SK-N-SH (cell line): Measurements from ENCODE around the gene OR2S2. TPM values are rescaled to one million over a fixed set of nuclear protein-coding genes. Genes with fewer than 3 reads are reported as not detected.

Source experiments
- CTCF ChIA-PET: fragments of 300-600, 350-600 bp; formaldehyde crosslinking; extraction: SDS; loops from one replicate; lab custom pipeline; 2021; lab: Yijun Ruan, JAX
- POLR2A ChIA-PET: fragments of 350-600 bp; sonication (Branson Sonifier 250); formaldehyde crosslinking; extraction: SDS; loops from one replicate; lab custom pipeline; 2020; ENCODE audit warnings: antibody characterized with exemption, inconsistent platforms; lab: Yijun Ruan, JAX
- DNase-seq: peaks from one replicate; pipeline ENCODE4 v3.0.0; 2012
- H2AFZ ChIP-seq: fragments of 200-600 bp; sonication (generic); 2 replicates; pipeline ENCODE4 v1.8.1; 2016; ENCODE audit warnings: antibody characterized with exemption, mild to moderate bottlenecking, low read depth
- H3F3A ChIP-seq: fragments of 200-600 bp; sonication (generic); replicated peaks from 2 replicates; pipeline ENCODE3; 2016; ENCODE audit warnings: antibody characterized with exemption, mild to moderate bottlenecking; ENCODE audit not compliant: insufficient read depth
- H3K27ac ChIP-seq, 2 experiments: fragments of 200-500 bp in 1 of 2; fragments of 200-600 bp in 1 of 2; sonication (Bioruptor generic) in 1 of 2; sonication (generic), shearing (Covaris generic) in 1 of 2; 2 replicates each; pipeline versions ENCODE4 v1.5.1 to v1.6.1; 2014 to 2016; ENCODE audit warnings: low read depth in 2 of 2, inconsistent platforms in 1 of 2, low read length in 1 of 2, mild to moderate bottlenecking in 1 of 2, mixed read lengths in 1 of 2
- H3K27me3 ChIP-seq: fragments of 200-600 bp; sonication (generic), shearing (Covaris generic); 2 replicates; pipeline ENCODE4 v1.6.1; 2016; ENCODE audit warnings: mixed run types; ENCODE audit not compliant: insufficient read depth
- H3K36me3 ChIP-seq, 2 experiments: fragments of 200-500 bp in 1 of 2; fragments of 200-600 bp in 1 of 2; sonication (Bioruptor generic) in 1 of 2; sonication (generic) in 1 of 2; replicated peaks in 1 of 2; 2 replicates each; pipeline versions ENCODE3 to v1.5.1; 2014 to 2016; ENCODE audit warnings: low read length in 1 of 2, mild to moderate bottlenecking in 1 of 2; ENCODE audit not compliant: insufficient read depth in 2 of 2, control insufficient read depth in 1 of 2
- H3K4me1 ChIP-seq, 2 experiments: fragments of 200-500 bp in 1 of 2; fragments of 200-600 bp in 1 of 2; sonication (Bioruptor generic) in 1 of 2; sonication (generic), shearing (Covaris generic) in 1 of 2; 2 replicates each; pipeline versions ENCODE4 v1.5.1 to v1.6.1; 2014 to 2016; ENCODE audit warnings: low read depth in 1 of 2, low read length in 1 of 2, mixed run types in 1 of 2; ENCODE audit not compliant: insufficient read depth in 2 of 2, control insufficient read depth in 1 of 2
- H3K4me2 ChIP-seq: fragments of 200-600 bp; sonication (generic), shearing (Covaris generic); 2 replicates; pipeline ENCODE4 v1.6.1; 2017; ENCODE audit warnings: mixed run types
- H3K4me3 ChIP-seq, 2 experiments: fragments of 200-500 bp in 1 of 2; fragments of 200-600 bp in 1 of 2; sonication (Bioruptor generic) in 1 of 2; sonication (generic), shearing (Covaris generic) in 1 of 2; 2 replicates each; pipeline versions ENCODE4 v1.5.1 to v1.8.1; 2014 to 2016; ENCODE audit warnings: low read depth in 2 of 2, inconsistent platforms in 1 of 2, low read length in 1 of 2, mild to moderate bottlenecking in 1 of 2, mixed read lengths in 1 of 2, moderate library complexity in 1 of 2
- H3K79me2 ChIP-seq: fragments of 200-600 bp; sonication (generic); 2 replicates; pipeline ENCODE4 v1.8.1; 2017; ENCODE audit warnings: mild to moderate bottlenecking; ENCODE audit not compliant: insufficient read depth
- H3K9ac ChIP-seq: fragments of 200-600 bp; sonication (generic); 2 replicates; pipeline ENCODE4 v1.6.1; 2017; ENCODE audit warnings: mixed run types
- H3K9me2 ChIP-seq: fragments of 200-600 bp; sonication (generic); 2 replicates; pipeline ENCODE4 v1.6.1; 2017; ENCODE audit warnings: mixed run types
- H3K9me3 ChIP-seq: fragments of 200-600 bp; sonication (generic); 2 replicates; pipeline ENCODE4 v1.6.1; 2017; ENCODE audit warnings: mixed run types, mild to moderate bottlenecking, moderate library complexity
- H4K20me1 ChIP-seq: fragments of 200-600 bp; sonication (generic); 2 replicates; pipeline ENCODE4 v1.6.1; 2017; ENCODE audit warnings: mild to moderate bottlenecking, mixed run types; ENCODE audit not compliant: insufficient read depth
- EP300 ChIP-seq, 2 experiments: IDR thresholded peaks; 2 replicates each; pipeline versions ENCODE4 v1.4.0 to v1.6.1; 2012; ENCODE audit warnings: borderline replicate concordance in 1 of 2, low read depth in 1 of 2, low read length in 1 of 2
- FOSL2 ChIP-seq: IDR thresholded peaks from 2 replicates; pipeline ENCODE4 v1.4.0; 2012; ENCODE audit warnings: low read depth, mild to moderate bottlenecking, moderate library complexity, borderline replicate concordance
- GABPA ChIP-seq: IDR thresholded peaks from 2 replicates; pipeline ENCODE4 v1.4.0; 2012; ENCODE audit warnings: low read depth, mild to moderate bottlenecking
- GATA2 ChIP-seq: sonication (generic); formaldehyde crosslinking; IDR thresholded peaks from 2 replicates; pipeline ENCODE4 v1.5.0; 2020; ENCODE audit warnings: mild to moderate bottlenecking, missing genetic modification reagents
- MEF2A ChIP-seq: IDR thresholded peaks from 2 replicates; pipeline ENCODE4 v1.4.0; 2012; ENCODE audit warnings: low read depth, borderline replicate concordance
- NFIC ChIP-seq: IDR thresholded peaks from 2 replicates; pipeline ENCODE4 v1.4.0; 2012; ENCODE audit warnings: borderline replicate concordance
- RFX5 ChIP-seq: IDR thresholded peaks from 2 replicates; pipeline ENCODE4 v1.6.1; 2012; ENCODE audit warnings: mild to moderate bottlenecking, improper control_type of control experiment, low read length
- TCF12 ChIP-seq: IDR thresholded peaks from 2 replicates; pipeline ENCODE4 v1.4.0; 2012
- TEAD4 ChIP-seq: IDR thresholded peaks from 2 replicates; pipeline ENCODE4 v1.4.0; 2012; ENCODE audit warnings: mild to moderate bottlenecking, borderline replicate concordance; ENCODE audit not compliant: insufficient read depth
- WGBS: methylation state at CpG from one replicate; pipeline ENCODE4 v1.1.6; 2017; ENCODE audit warnings: low lambda C conversion rate; 5-methylcytosine and 5-hydroxymethylcytosine counted together
- polyA plus RNA-seq, 3 experiments: library from polyadenylated mRNA; depleted of rRNA; stranded (reverse); fragments of >200 nt; gene quantifications; 2 replicates each; pipeline ENCODE4 v1.2.3, GENCODE V29; 2012
- TF ChIP-seq, protein P1 (sequence below): IDR thresholded peaks from 2 replicates; pipeline ENCODE4 v1.6.1; 2012; ENCODE audit warnings: mild to moderate bottlenecking, low read depth, low read length, moderate library complexity
- TF ChIP-seq, protein P2 (sequence below): IDR thresholded peaks from 2 replicates; pipeline ENCODE4; 2012

The OR2S2 gene
- polyA plus RNA-seq, 1 of the 3 experiments (the other 2 are of a cell fraction) = not detected

DNA sequence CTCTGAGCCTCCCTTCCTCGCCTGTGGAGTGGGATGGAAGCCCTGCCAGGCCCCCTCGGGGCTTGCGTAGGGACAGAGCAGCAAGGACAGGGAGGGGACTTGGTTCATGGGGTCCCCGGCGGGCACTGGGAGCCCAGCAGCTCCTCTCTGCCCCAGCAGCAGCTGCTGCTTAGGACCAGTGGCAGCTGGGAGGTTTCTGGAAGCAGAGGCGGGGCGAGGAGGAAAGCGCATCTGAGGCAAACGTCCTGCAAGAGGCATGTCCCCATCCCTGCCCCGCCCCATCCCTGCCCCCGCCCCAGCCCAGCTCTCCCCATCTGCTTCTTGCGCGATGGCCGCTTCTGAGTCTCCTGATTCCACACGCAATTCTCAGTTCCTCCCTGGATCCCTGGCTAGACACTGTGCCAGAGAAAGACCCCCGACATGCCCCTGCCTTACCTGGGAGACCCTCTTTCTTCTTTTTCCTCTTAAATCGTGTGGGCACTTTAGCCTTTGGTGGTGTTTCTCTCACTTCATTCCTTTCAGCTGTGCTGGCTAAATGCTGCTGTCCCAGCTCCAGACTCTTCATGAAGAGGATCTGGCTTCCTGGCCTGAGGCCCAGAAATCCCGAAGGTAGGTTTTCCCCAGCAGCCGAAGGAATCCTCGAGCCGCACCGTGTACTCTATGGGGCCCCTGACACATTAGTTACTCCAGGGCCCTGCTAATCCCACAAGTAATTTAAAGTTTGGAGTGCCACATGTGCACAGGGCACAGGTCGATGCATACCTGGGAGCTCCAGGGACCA, 4.4 kb upstream of the OR2S2 start:
- peaks cover 0 to 14% of the 10 kb centered on the region in 2 experiments; a peak in 2 of 4 replicates for H3K4me1 ChIP-seq
- peak; percentile 21; the same call in 1 of the 2 replicates for TF ChIP-seq FOSL2
- TF ChIP-seq MEF2A = no peak
- TF ChIP-seq, protein P1, sequence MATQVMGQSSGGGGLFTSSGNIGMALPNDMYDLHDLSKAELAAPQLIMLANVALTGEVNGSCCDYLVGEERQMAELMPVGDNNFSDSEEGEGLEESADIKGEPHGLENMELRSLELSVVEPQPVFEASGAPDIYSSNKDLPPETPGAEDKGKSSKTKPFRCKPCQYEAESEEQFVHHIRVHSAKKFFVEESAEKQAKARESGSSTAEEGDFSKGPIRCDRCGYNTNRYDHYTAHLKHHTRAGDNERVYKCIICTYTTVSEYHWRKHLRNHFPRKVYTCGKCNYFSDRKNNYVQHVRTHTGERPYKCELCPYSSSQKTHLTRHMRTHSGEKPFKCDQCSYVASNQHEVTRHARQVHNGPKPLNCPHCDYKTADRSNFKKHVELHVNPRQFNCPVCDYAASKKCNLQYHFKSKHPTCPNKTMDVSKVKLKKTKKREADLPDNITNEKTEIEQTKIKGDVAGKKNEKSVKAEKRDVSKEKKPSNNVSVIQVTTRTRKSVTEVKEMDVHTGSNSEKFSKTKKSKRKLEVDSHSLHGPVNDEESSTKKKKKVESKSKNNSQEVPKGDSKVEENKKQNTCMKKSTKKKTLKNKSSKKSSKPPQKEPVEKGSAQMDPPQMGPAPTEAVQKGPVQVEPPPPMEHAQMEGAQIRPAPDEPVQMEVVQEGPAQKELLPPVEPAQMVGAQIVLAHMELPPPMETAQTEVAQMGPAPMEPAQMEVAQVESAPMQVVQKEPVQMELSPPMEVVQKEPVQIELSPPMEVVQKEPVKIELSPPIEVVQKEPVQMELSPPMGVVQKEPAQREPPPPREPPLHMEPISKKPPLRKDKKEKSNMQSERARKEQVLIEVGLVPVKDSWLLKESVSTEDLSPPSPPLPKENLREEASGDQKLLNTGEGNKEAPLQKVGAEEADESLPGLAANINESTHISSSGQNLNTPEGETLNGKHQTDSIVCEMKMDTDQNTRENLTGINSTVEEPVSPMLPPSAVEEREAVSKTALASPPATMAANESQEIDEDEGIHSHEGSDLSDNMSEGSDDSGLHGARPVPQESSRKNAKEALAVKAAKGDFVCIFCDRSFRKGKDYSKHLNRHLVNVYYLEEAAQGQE = no peak
- TF ChIP-seq, protein P2, sequence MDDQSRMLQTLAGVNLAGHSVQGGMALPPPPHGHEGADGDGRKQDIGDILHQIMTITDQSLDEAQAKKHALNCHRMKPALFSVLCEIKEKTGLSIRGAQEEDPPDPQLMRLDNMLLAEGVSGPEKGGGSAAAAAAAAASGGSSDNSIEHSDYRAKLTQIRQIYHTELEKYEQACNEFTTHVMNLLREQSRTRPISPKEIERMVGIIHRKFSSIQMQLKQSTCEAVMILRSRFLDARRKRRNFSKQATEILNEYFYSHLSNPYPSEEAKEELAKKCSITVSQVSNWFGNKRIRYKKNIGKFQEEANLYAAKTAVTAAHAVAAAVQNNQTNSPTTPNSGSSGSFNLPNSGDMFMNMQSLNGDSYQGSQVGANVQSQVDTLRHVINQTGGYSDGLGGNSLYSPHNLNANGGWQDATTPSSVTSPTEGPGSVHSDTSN = no peak
- TF ChIP-seq NFIC = peak; percentile 85
- peak; percentile 44; the same call in 1 of the 2 replicates for TF ChIP-seq TCF12
- TF ChIP-seq TEAD4 = 0 out of 2 replicates have a peak, but pooled peaks have one; percentile 22
- H3K9me3 ChIP-seq = no peaks in the 10 kb centered on the region
- H3K79me2 ChIP-seq = peaks cover 3% of the 10 kb centered on the region; the same call in 1 of the 2 replicates
- peak overlapping the region; percentile 55 for H3K4me2 ChIP-seq
- 0 out of 2 replicates have a peak overlapping the region, but pooled peaks have one; percentile 32 for H3K9ac ChIP-seq
- H3K9me2 ChIP-seq = no peaks in the 10 kb centered on the region
- 66% methylated on average over 15 of the region's 23 CpGs for WGBS
- H3K4me3 ChIP-seq = no peak overlapping the region
- H3K27ac ChIP-seq = peak overlapping the region in 1 of 2 experiments; percentile 56; a peak in 2 of 4 replicates
- DNase-seq = peak; percentile 22
- CTCF ChIA-PET = interaction anchor here (0.9 to 1.1 kb wide), 3 partner anchors 17 to 105 kb away, joined by 3 to 4 read pairs (median 4); no protein-coding TSS in a partner anchor
- POLR2A ChIA-PET = no interaction called here
- H3F3A ChIP-seq = no peaks in the 10 kb centered on the region
- H4K20me1 ChIP-seq = no peaks in the 10 kb centered on the region
- no peaks in the 10 kb centered on the region for H3K36me3 ChIP-seq
- H3K27me3 ChIP-seq = no peaks in the 10 kb centered on the region
- H2AFZ ChIP-seq = peak overlapping the region; percentile 49

DNA sequence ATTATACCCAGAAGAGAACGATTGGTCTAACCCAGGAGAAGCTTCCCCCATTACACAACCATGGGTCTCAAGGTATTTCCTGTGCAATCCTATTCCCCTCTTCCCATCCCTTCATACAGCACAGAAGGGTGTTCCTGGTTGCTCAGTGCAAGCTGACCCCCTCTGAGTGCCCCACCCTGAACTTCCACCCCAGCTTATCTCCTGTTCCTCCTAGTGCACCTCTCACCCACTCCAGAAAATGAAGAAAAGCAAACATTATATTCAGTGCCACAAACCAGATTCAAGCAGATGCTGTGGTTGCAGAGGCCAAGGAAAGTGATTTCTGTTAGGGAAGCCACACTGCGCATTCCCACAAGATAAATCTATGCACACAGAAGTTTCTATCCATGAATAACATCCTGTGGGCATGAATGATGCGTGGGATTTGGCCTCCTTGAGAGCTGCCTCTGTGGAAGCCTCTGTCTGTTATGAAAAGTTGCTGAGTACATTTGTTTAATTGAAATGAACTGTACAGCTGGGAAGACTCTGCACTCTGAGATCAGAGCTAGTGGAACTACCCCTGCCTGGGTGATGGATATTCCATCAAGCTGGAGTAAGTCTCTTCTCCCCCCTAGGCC, 2.2 kb upstream of the OR2S2 start:
- Histone ChIP-seq H3K9me2 (no peaks in the 10 kb centered on the region), H4K20me1 (no peaks in the 10 kb centered on the region), H3F3A (no peaks in the 10 kb centered on the region), H3K27ac (peak overlapping the region in 1 of 2 experiments; percentile 53; a peak in 2 of 4 replicates), H3K9ac (no peak overlapping the region), H3K79me2 (peaks cover 3% of the 10 kb centered on the region; the same call in 1 of the 2 replicates), H3K4me3 (no peak overlapping the region), H3K4me1 (peaks cover 0 to 14% of the 10 kb centered on the region in 2 experiments; a peak in 2 of 4 replicates), H3K36me3 (no peaks in the 10 kb centered on the region), H3K4me2 (0 out of 2 replicates have a peak overlapping the region, but pooled peaks have one; percentile 26), H2AFZ (no peak overlapping the region), H3K27me3 (no peaks in the 10 kb centered on the region), H3K9me3 (no peaks in the 10 kb centered on the region)
- CTCF ChIA-PET = interaction anchor here (0.7 to 7.5 kb wide), 8 partner anchors 14 to 369 kb away, joined by 3 to 88 read pairs (median 4); no protein-coding TSS in a partner anchor
- 58% methylated on average over 3 of the region's 3 CpGs for WGBS
- no peak for DNase-seq
- POLR2A ChIA-PET = no interaction called here
- TF ChIP-seq EP300 (IDR thresholded peaks at IDR 0.05; ENCODE audit: borderline replicate concordance in 1 of 2, low read depth in 1 of 2, low read length in 1 of 2) (no peak), TCF12 (peak; percentile 39; the same call in 1 of the 2 replicates), GABPA (no peak), GATA2 (CRISPR knock-in tag) (no peak), RFX5 (no peak)
- TF ChIP-seq, protein P2 = 0 out of 2 replicates have a peak, but pooled peaks have one; percentile 12
